NCI-H146 treated with DMSO at 0.1 percent for 48 hours (cell line): ENCODE measurements around the gene TCOF1.

Experiments
- DNase-seq: peaks from one replicate; lab custom pipeline; 2025; ENCODE audit not compliant: unreplicated experiment; lab: John Stamatoyannopoulos, UW

TCOF1 gene

DNA sequence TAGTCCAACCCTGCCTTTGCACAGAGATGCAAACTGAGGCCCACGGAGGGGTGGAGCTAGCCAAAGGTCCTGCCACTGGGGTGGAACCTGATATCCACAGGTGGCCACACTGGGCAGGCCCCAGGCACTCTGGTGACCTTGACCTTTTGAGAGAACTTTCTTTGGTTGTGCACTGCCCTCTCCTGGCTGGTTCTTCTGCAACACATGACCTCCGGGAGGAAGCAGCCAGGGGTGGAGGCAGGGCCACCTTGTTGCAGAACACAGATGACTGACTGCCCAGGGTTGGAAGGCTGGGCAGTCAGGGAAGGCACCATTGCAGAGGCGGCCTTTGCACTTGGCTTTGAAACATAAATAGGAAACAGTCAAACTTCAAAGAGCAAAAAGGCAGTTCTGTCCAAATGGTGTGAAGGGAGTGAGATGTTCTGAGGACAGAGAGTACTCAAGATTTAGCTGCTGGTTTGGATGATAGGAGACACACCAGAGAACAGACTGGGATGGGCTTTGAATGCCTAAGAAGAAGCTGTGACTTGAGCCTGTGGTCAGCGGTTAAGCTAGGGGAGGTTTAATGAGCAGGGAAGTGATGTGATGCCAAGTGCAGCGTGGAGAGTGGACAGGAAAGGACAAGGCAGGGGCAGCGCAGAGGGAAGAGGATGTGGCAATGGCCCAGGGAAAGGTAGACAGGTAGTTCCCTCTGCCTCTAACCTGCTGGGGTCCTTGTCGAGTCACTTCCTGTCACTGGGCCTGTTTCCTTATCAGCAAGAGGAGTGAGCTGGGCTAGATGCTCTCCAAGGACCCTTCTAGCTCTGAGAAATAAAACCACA is 6.8 kb upstream of the TCOF1 start:
- DNase-seq: peak; percentile 21

DNA sequence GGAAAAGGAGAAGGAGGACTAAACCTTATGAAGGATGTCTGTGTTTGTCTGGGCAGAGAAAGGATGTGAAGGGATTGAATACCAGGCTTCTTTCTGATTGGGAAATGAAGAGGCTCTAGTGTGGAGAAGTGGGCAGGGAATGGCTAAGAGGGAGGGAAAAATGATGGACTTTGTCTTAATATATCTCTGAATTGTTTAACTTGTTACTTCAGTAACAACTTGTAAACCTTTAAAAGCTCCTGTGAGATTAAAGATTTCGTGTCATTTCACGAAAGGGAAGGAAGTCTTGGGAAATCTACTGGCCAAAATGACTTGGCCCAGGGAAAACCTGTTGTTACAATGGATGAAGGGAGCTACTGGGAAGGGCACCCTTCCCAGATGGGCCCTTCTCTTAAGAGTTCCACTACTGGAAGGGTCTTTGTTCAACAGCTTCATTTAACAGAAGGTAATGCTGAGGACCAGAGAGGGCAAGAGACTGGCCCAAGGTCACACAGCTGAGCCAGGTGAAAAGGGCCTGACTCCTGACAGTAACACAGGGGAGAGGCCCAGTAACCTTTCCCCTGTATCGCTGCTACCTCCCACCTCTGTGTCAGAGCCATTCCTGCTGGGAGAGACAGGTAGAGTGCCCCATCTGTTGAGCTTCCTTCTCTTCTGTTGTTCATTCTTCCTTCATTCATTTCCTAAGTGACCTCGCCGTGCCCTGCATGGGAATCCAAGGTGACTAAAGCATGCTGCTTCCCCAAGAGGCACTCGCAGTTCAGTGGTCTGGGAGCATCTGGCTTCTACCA is 5.1 kb upstream of the TCOF1 start:
- no peak for DNase-seq

DNA sequence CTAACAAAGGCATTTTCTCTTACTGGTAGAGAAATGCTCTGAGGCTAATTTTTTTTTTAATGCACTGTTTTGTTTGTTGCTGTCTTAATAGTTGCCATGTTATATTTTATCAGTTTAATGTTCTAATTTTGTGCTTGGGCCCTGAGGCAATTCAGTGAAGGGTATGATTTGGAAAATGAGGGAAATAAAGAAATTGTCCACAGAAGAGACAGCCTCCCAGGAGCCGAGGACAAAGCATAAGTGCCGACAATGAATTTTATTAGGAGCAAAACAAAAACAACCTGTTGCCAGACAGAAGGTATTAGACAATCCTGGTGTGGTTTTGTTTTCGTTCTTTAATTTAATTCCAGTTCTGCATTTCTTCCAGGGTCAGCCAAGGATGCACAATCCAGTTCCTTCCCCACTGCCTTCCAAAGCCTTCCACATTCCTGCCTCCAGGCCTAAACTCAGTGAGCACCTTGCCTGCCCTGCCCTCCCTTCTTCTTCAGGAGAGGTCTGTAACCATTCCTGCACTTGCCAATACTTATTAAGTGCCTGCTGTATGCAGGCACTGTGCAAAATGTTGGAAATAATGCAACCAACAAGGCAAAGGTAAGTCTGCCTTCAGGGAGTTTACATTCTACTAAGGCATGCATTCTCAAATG is 4.3 kb upstream of the TCOF1 start:
- DNase-seq: no peak

DNA sequence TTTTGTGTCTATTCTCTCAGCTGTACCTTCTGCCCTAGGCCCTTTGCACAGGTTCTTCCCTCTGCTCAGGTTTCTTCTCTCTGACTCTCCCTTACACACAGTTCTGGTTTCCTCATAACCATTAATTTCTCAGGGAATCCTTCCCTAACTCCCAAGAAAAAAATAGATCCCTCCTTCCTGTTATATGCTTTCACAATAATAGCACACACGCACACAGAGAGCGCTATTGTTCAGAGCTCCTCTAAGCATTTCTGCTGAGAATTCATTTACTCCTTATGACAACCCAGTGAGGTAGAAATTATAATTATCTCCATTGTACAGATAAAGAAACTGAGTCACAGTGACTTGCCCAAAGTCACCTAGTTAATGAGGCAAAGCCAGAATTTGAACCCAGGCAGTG is 1.7 kb upstream of the TCOF1 start:
- DNase-seq: no peak

DNA sequence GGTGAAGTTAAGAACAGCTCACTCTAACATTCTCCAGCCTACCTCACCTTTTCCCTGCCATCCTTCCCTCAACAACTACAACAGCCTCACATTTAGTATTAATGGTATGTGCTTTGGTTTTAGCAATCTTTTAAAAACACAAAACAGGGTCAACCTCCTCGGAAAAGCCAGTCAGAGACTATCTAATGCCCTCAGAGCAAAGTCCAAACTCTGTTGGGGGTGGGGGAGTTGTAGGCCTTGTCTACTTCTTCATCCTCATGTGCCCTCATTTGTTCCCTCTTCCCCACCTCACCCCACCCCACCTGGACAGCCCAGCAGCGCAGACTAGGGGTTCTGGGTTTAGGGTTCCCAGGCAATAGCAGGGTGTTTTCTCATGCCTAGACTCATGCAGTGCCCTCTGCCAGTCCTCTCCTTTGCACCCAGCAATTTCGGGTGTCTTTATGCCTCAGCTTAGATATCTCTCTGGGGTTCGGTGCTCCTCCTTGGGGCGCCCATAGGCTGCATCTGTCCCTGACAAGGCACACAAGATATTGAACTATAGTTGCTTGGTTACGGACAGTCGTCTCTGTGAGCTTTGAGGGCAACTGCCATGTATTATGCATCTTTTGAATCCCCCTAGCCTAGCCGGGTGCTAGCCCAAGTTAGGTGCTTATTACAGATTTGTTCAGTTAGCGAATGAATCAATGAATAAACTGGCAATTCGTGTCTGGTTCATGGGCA is 762 bp upstream of the TCOF1 start:
- no peak for DNase-seq

DNA sequence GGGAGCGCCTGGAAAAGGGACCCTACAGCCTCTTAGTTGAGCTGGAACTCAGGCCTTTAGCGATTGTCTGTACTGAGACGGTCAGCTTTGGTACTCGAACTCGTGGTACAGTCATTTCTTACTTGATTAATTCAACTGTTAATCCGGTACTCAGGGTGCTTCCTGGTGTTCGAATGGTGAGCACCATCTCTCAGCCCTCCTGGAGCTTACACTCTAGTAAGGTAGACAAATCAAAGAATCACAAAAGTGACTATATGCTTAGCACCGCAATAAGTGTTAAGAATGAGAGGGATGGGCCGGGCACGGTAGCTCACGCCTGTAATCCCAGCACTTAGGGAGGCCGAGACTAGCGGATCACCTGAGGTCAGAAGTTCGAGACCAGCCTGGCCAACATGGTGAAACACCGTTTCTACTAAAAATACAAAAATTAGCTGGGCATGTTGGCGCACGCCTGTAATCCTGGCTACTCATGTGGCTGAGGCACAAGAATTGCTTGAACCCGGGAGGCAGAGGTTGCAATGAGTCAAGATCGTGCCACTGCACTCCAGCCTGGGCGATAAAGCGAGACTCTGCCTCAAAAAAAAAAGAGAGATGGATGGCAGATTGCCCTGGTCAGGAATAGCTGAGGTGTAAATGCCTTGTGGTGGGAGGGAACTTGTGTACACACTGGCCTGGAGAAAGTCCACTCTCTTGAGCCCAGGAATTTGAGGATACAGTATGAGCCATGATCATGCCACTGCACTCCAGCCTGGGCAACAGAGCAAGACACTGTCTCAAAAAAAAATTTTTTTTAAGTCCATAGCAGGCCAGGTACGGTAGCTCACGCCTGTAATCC is 981 bp downstream of the TCOF1 start:
- no peak for DNase-seq

DNA sequence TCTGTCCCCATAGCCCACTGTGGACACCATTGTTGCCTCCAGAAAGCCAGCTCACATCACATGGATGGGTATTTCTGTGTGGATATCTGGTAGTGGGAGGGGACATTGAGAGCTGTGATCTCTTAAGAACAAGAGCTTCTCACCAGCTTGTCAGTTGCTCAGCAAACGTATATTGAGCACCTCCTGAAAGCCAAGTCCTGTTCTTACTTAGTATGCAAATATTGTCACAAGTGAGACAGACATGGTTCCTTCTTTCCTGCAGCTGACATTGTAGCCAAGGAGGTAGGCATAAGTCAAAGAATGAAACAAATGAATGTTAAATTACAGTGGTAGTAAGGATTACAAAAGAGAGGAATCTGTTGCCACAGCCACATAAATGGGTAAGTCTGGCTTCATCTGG is 3.8 kb downstream of the TCOF1 start:
- no peak for DNase-seq

DNA sequence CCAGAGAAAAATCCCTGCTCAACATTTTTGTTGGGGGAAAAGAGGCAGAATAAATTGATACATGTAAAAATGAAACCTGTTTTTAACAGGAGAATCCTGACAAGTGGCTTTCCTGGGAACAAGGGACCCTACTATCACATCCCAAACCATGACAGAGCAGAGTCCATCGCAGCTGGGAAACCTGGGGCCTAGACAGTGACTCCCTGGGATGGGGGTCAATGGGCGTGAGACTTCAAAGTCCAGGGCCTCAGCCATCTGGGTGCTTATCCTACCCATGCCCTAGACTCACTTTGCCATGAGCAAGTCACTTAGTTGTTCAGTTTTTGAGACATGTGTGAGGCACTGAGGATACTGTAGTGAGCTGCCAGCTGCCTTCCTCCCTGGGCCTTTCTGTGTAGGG is 5.7 kb downstream of the TCOF1 start:
- DNase-seq: no peak

DNA sequence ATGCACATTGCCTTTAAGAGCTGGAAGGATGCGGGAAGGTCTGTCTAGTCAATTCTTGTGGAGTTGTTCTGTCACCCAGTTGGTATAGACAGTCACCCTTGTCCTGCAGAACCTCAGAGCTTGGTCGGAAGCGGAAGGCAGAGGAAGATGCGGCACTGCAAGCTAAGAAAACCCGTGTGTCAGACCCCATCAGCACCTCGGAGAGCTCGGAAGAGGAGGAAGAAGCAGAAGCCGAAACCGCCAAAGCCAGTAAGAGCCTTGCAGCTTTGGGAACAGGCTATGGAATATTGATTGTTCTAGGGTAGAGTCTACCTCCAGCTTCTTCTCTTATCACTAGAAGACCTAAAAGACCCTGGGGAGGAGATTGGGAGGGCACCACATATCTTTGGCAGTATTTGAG is 6.5 kb downstream of the TCOF1 start:
- DNase-seq: no peak

DNA sequence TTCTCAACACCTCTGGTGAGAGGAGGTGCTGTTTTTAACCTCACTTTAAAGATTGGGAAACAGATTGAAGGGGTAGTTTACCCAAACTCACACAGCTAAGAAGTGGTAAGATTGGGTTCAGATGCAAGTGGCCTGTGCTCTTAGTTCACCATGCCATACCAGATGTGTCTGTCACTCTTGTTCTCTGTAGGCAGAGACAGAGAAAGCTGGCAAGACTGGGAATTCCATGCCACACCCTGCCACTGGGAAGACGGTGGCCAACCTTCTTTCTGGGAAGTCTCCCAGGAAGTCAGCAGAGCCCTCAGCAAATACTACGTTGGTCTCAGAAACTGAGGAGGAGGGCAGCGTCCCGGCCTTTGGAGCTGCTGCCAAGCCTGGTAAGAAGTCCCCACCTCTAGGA is 11.0 kb downstream of the TCOF1 start:
- no peak for DNase-seq

DNA sequence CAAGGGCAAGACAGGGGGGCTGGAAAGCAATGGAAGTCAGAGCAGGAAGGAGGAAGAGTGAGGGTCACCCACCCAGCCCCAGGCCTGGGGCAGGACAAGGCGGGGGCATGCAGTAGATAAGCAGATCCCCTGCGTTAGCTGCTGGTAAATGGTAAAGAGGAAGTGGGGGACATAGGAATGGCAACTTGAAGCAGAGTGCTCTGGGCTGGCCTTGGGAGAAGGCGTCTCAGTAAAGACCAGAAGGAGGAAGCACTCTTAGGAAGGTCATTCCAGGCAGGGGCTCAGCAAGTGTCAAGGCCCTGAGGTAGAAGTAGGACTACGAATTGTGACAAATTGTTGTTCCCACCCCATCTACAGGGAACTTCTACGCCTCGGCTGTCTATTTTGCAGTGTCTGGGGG is 15.1 kb downstream of the TCOF1 start:
- DNase-seq: no peak

DNA sequence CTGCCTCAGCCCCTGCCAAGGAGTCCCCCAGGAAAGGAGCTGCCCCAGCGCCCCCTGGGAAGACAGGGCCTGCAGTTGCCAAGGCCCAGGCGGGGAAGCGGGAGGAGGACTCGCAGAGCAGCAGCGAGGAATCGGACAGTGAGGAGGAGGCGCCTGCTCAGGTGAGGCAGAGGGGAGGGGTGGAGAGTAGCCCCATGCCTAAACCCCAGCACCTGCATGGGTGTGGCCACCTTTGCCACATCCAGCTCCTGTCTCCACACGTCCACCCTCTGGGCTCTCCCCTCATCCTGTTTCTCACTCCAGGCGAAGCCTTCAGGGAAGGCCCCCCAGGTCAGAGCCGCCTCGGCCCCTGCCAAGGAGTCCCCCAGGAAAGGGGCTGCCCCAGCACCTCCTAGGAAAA is 17.2 kb downstream of the TCOF1 start:
- no peak for DNase-seq

DNA sequence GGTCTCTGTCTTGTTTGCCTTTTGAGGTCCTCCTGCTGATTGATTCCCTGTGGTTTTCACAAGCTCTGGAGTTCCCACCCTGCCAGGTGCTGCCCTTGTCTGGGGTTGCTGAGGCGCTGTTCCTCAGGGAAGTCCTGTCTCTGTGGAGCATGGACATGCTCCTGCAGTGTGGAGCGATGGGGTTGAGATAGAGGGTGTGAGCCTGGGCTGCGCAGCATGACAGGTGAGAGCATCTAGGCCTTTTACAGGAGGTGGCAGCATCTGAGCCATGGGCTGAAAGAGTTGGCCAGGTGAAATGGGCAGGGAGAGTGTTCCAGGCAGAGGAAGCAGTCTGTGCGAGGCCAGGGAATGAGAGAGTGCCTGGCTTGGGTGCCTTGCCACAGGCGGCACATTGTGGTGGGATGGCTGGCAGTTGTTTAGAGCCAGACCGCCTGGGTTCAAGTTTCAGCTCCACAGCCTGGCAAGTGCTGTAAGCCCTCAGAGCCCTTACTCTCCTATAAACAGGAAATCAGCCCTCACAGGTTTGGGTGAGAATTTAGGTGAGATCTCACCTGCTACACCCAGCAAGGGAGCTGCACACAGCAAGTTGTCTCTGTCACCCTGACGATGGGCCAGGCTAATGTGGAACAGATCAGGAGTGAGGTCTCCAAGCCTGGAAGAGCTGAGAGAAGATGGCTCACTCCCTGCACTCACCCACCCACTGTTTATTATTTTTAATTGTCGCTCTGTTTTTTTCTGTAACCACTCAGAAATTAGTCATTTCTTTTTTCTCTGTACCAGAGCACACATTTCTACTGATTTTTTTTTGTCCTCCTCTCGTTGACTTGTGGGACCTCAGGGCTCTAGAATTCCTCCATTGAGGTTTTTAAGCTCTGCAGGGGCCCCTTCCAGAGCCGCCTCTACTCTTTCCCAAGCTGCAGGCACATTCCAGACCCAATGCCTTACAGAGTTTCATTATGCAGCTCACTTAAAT is 19.6 kb downstream of the TCOF1 start:
- no peak for DNase-seq

DNA sequence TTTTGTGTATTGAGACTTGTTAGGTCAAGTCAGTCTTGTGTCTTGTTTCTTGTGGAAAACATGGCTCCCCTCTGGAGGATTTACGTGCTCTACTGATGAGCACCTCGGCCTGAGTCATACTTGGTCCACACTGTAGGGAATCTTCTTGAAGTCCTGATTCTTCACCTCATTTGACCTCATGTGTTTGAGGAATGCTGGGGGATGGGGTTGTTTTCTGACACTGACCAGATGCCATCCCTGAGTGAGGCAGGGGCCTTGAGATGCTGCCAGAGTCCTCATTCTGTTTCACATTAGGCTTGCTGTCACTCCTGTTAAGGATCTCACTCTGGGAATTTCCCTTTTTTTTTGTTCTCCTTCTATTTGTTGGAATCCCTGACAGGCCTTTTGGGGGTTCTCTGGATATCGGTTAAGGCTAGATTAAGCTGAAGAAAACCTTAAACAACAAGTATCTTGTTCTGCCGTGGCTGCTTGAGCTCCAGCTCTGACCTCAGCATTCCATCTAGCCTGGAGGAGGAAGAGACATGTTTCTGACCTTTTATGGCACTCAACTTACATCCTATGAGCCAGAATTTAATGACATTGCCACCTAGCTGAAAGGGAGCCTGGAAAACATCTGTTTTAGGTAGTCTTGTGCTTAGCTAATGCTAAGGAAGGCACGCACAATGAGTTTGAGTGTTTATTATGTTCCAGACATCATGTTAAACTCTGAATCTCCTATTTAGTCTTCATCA is 20.6 kb downstream of the TCOF1 start:
- no peak for DNase-seq

DNA sequence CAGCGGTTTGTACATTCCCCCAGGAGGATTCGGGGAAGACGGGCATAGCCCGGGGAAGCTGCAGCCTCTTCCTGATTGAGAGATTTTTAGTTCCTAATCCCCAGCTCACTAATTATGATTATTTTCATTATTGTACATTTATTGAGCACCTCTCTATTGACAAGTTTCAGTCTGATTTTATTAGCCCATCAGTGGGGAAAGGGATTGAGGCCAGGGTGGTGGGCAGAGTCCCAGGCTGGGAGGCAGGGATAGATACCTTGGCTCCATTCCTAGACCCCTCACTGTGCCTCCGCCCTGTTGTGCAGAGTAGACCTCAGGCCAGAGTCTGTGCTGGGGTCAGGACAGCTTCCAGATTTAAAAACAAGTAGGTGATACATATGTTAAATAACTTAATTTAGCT is 27.2 kb downstream of the TCOF1 start:
- no peak for DNase-seq

DNA sequence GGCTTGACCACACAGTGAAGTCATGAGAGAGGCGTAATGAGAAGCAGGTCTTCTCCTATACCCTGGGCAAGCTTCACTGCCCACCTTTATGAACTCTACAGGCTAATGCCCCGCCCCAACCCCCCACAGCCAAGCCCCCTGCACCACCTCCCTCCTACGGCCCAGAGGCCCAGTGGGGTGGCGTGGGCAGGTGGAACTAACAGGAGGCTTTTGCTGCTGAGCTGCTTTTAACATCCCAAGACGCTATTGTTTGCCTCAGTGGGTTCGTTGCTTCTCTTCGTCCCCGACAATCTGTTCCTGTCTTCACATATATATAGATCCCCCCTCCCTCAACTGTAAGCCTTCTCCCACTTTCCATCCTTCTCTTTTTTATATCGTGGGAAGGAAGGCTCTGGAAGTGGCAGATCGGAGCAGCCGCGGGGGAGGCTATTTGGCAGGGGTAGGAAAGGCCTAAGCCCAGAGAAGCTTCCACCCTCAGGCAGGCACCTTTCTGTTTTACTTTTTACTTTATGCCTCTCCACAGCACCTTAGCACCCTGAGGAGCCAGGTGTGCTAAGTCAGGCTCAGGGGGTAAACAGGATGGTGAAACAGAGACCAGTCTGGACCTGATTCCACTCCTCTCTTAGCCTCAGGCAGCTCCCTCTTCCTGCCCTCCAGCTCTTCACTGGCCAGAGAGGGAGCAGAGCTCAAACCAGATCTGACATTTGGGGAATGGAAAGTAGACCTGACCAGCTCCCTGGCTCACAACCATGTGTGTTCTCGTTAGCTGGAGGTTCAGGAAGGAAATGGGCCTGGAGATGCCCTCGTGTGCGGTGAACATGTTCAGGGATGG is 28.7 kb downstream of the TCOF1 start:
- DNase-seq: no peak

DNA sequence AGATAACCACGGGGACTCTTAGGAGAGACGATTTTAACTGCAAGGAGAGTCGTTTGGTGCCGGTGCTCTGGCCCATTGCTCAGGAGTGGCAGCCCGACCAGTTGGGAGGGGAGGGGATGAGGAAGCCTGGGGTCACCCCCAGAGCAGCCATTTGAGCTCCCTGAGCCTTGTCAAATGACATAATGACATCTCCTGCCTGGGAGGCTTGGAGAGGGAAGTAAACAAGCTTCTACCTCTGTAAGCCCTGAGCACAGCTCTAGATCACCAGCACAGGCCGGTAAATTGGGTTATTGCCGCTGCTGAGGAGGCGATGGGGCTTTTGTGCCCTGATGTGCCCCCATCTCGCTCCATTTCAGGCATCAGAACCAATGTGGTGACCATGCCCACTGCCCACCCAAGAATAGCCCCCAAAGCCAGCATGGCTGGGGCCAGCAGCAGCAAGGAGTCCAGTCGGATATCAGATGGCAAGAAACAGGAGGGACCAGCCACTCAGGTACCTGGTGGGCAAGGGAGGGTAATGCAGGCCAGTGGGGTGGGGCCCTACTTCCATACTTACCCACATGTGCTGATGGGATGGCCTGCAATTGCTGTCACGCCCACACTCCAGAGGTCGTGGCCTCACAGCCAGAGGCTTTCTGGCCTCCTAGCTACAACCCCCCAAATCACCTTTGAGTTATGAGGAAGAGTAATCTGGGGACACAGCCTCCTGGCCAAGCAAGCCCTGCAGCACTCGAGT is 32.2 kb downstream of the TCOF1 start:
- no peak for DNase-seq
